Upper lobe of left lung (tissue), 4 donors: ENCODE results near the gene PLAAT5.

Source experiments
- CTCF ChIP-seq, 6 experiments: fragments of 450-650 bp in 4 of 6; fragments of 200-600 bp in 2 of 6; sonication (generic) in 2 of 6; IDR thresholded peaks; one replicate each; pipeline ENCODE4 v1.5.1; 2016 to 2019; ENCODE audit warnings: antibody characterized with exemption in 6 of 6
- POLR2A ChIP-seq, 4 donors: fragments of 450-650 bp; IDR thresholded peaks; one replicate each; pipeline ENCODE4 v1.5.1; 2016 to 2017; ENCODE audit warnings: antibody characterized with exemption in 4 of 4, mild to moderate bottlenecking in 2 of 4

- TF ChIP-seq POLR2A (IDR thresholded peaks at IDR 0.05) (no peak), CTCF (IDR thresholded peaks at IDR 0.05) (no peak)
Observed at GRCh38 chr11:63512816-63513215, 21.8 kb upstream of the PLAAT5 start.
